ACC112 (cell line): ENCODE data around the gene RBFOX2.

Experiments used
- H2AFZ ChIP-seq: fragments of 200-600 bp; sonication (generic); one replicate; pipeline ENCODE4 v1.6.0; 2017; ENCODE audit warnings: antibody characterized with exemption, low read length; ENCODE audit not compliant: unreplicated experiment
- H3K27ac ChIP-seq: fragments of 200-600 bp; sonication (generic); 2 replicates; pipeline ENCODE4 v1.5.1; 2014; ENCODE audit warnings: low read depth, mild to moderate bottlenecking, antibody characterized with exemption, low read length, moderate library complexity
- H3K27me3 ChIP-seq: fragments of 200-600 bp; sonication (generic); 2 replicates; pipeline ENCODE4 v1.6.1; 2014; ENCODE audit warnings: mild to moderate bottlenecking, antibody characterized with exemption, low read length, moderate library complexity, mixed read lengths; ENCODE audit not compliant: insufficient read depth
- H3K36me3 ChIP-seq: fragments of 200-600 bp; sonication (generic); 2 replicates; pipeline ENCODE4 v1.6.1; 2016; ENCODE audit warnings: mild to moderate bottlenecking, antibody characterized with exemption, low read length, moderate library complexity, mixed read lengths; ENCODE audit not compliant: insufficient read depth
- H3K4me1 ChIP-seq: fragments of 200-600 bp; sonication (generic); one replicate; pipeline ENCODE4 v1.6.1; 2016; ENCODE audit warnings: low read length, mixed read lengths; ENCODE audit not compliant: insufficient read depth, unreplicated experiment, control insufficient read depth
- H3K4me3 ChIP-seq: fragments of 200-600 bp; sonication (generic); 2 replicates; pipeline ENCODE4 v1.5.1; 2014; ENCODE audit warnings: mild to moderate bottlenecking, low read depth, low read length
- H3K79me2 ChIP-seq: fragments of 200-600 bp; sonication (generic); one replicate; pipeline ENCODE4 v1.6.0; 2016; ENCODE audit warnings: low read length; ENCODE audit not compliant: control insufficient read depth, unreplicated experiment, insufficient read depth

The RBFOX2 gene

GRCh38 chr22:35940166-35940565, 88.5 kb downstream of the RBFOX2 start:
- Histone ChIP-seq H3K79me2 (peaks cover 11% of the 10 kb centered on the region), H3K36me3 (no peaks in the 10 kb centered on the region)

GRCh38 chr22:35938226-35938625, 90.4 kb downstream of the RBFOX2 start:
- Histone ChIP-seq H3K79me2 (peaks cover 11% of the 10 kb centered on the region), H3K27ac (no peak overlapping the region), H2AFZ (no peak overlapping the region), H3K4me3 (no peak overlapping the region), H3K36me3 (no peaks in the 10 kb centered on the region), H3K4me1 (no peaks in the 10 kb centered on the region), H3K27me3 (no peaks in the 10 kb centered on the region)

More at GRCh38 chr22:35940166-35940565, 88.5 kb downstream of the RBFOX2 start:
- H3K4me1 ChIP-seq, result no peaks in the 10 kb centered on the region
- H2AFZ ChIP-seq, result no peak overlapping the region
- no peak overlapping the region for H3K27ac ChIP-seq
- no peak overlapping the region for H3K4me3 ChIP-seq
- H3K27me3 ChIP-seq, result no peaks in the 10 kb centered on the region

GRCh38 chr22:35930933-35931332, 97.7 kb downstream of the RBFOX2 start:
- Histone ChIP-seq H3K4me3 (no peak overlapping the region), H3K79me2 (peaks cover 6% of the 10 kb centered on the region), H3K36me3 (no peaks in the 10 kb centered on the region)

GRCh38 chr22:35928285-35928798, 100.3 kb downstream of the RBFOX2 start:
- H3K27ac ChIP-seq, result no peak overlapping the region
- H3K79me2 ChIP-seq, result peaks cover 6% of the 10 kb centered on the region

More at GRCh38 chr22:35930933-35931332, 97.7 kb downstream of the RBFOX2 start:
- Histone ChIP-seq H3K27ac (no peak overlapping the region), H3K4me1 (no peaks in the 10 kb centered on the region), H2AFZ (no peak overlapping the region), H3K27me3 (no peaks in the 10 kb centered on the region)

GRCh38 chr22:35923026-35923425, 105.6 kb downstream of the RBFOX2 start:
- no peaks in the 10 kb centered on the region for H3K27me3 ChIP-seq
- peaks cover 20% of the 10 kb centered on the region for H3K4me1 ChIP-seq
- no peak overlapping the region for H3K4me3 ChIP-seq
- H3K36me3 ChIP-seq, result no peaks in the 10 kb centered on the region
- H2AFZ ChIP-seq, result no peak overlapping the region
- peaks cover 11% of the 10 kb centered on the region for H3K79me2 ChIP-seq
- no peak overlapping the region for H3K27ac ChIP-seq

More at GRCh38 chr22:35928285-35928798, 100.3 kb downstream of the RBFOX2 start:
- H3K36me3 ChIP-seq, result no peaks in the 10 kb centered on the region
- H2AFZ ChIP-seq, result no peak overlapping the region
- H3K4me3 ChIP-seq, result no peak overlapping the region
- H3K4me1 ChIP-seq, result no peaks in the 10 kb centered on the region
- no peaks in the 10 kb centered on the region for H3K27me3 ChIP-seq

- H3K79me2 ChIP-seq, result peaks cover 16% of the 10 kb centered on the region
Measured at GRCh38 chr22:35921777-35922176, 106.8 kb downstream of the RBFOX2 start.

DNA sequence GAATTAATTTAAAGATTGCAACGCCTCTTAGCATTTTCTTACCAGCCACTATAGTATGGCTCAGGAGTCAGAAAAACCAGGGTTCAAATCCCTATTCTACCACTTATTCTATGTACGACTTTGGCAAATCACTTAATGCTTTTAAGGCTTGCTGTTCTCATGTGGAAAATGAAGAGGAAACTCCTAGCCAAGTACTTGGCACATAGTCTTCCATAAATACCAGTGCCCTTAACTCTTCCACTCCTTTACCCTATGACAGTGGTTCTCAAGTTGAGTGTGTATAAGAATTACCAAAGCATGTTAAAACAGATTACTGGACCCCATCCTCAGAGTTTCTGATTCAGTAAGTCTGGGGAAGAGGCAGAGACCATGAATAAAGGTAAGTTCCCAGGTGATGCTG, 107.6 kb downstream of the RBFOX2 start:
- H3K27ac ChIP-seq, result no peak overlapping the region
- no peak overlapping the region for H2AFZ ChIP-seq
- peaks cover 16% of the 10 kb centered on the region for H3K79me2 ChIP-seq
- H3K4me1 ChIP-seq, result peaks cover 23% of the 10 kb centered on the region
- no peaks in the 10 kb centered on the region for H3K27me3 ChIP-seq
- no peak overlapping the region for H3K4me3 ChIP-seq
- no peaks in the 10 kb centered on the region for H3K36me3 ChIP-seq

More at GRCh38 chr22:35921777-35922176, 106.8 kb downstream of the RBFOX2 start:
- Histone ChIP-seq H3K4me1 (peaks cover 21% of the 10 kb centered on the region), H3K27me3 (no peaks in the 10 kb centered on the region), H3K4me3 (peak overlapping the region; percentile 27; the same call in 1 of the 2 replicates), H2AFZ (no peak overlapping the region), H3K36me3 (no peaks in the 10 kb centered on the region), H3K27ac (peak overlapping the region; percentile 83)

- Histone ChIP-seq H3K79me2 (peaks cover 24% of the 10 kb centered on the region), H3K36me3 (no peaks in the 10 kb centered on the region), H2AFZ (no peak overlapping the region), H3K27ac (no peak overlapping the region), H3K27me3 (no peaks in the 10 kb centered on the region), H3K4me3 (no peak overlapping the region), H3K4me1 (peaks cover 36% of the 10 kb centered on the region)
Measured at GRCh38 chr22:35919002-35919542, 109.6 kb downstream of the RBFOX2 start.

- H3K27me3 ChIP-seq, result no peaks in the 10 kb centered on the region
- peaks cover 27% of the 10 kb centered on the region for H3K79me2 ChIP-seq
- H3K27ac ChIP-seq, result no peak overlapping the region
- no peak overlapping the region for H3K4me3 ChIP-seq
- peaks cover 40% of the 10 kb centered on the region for H3K4me1 ChIP-seq
- H3K36me3 ChIP-seq, result no peaks in the 10 kb centered on the region
- no peak overlapping the region for H2AFZ ChIP-seq
Measured at GRCh38 chr22:35918456-35918855, 110.2 kb downstream of the RBFOX2 start.

DNA sequence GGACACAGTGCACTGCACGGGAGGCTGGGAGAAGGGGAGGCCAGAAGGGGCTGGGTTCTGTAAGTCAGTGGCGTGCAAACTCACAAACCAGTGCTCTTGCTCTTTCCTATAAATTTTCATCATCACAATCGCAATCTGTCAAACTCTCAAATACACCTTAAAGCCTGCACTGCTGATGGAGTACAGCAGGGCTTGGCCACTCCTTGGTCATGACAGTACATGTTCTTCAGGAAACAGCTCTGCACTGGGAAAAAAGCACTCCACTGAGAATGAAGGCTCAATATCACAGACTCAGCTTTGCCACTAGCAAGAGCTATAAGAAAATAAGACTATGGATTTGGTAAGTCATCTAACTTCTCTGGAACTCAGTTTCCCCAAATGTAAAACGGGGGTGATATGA, 111.0 kb downstream of the RBFOX2 start:
- Histone ChIP-seq H3K27me3 (no peaks in the 10 kb centered on the region), H3K27ac (no peak overlapping the region), H2AFZ (no peak overlapping the region), H3K36me3 (no peaks in the 10 kb centered on the region), H3K4me3 (no peak overlapping the region), H3K79me2 (peaks cover 27% of the 10 kb centered on the region), H3K4me1 (peaks cover 36% of the 10 kb centered on the region)

GRCh38 chr22:35915477-35916013, 113.1 kb downstream of the RBFOX2 start:
- peak overlapping the region; percentile 65 for H3K27ac ChIP-seq

More at GRCh38 chr22:35915477-35916013, 113.1 kb downstream of the RBFOX2 start:
- H3K4me3 ChIP-seq, result peak overlapping the region; percentile 78
- H3K79me2 ChIP-seq, result peaks cover 32% of the 10 kb centered on the region
- H2AFZ ChIP-seq, result no peak overlapping the region
- peaks cover 27% of the 10 kb centered on the region for H3K4me1 ChIP-seq
- no peaks in the 10 kb centered on the region for H3K36me3 ChIP-seq
- H3K27me3 ChIP-seq, result no peaks in the 10 kb centered on the region
